LNCAP (cell line): Measurements from ENCODE around the gene LGALS9.

Experiments
- CTCF ChIP-seq: fragments of 450-650 bp; IDR thresholded peaks from 2 replicates; pipeline ENCODE4 v1.5.1; 2017; ENCODE audit warnings: mild to moderate bottlenecking

LGALS9 gene

GRCh38 chr17:27623614-27624013 lies 7.4 kb upstream of the LGALS9 start:
- TF ChIP-seq CTCF: no peak

GRCh38 chr17:27624539-27624938 lies 6.4 kb upstream of the LGALS9 start:
- no peak for TF ChIP-seq CTCF

GRCh38 chr17:27625856-27626255 lies 5.1 kb upstream of the LGALS9 start:
- TF ChIP-seq CTCF: no peak

GRCh38 chr17:27627514-27627913 lies 3.5 kb upstream of the LGALS9 start:
- no peak for TF ChIP-seq CTCF

GRCh38 chr17:27628376-27628775 lies 2.6 kb upstream of the LGALS9 start:
- TF ChIP-seq CTCF: no peak

- no peak for TF ChIP-seq CTCF
These were observed 398 bp downstream of the LGALS9 start for GRCh38 chr17:27631411-27631760.

- TF ChIP-seq CTCF: no peak
These were observed 1.1 kb downstream of the LGALS9 start for GRCh38 chr17:27631897-27632725.
